GM21786 (cell line): ENCODE results near the gene TRIM21.
"Not testable (repeated sequence)": the region's sequence is repeated elsewhere in the genome, so short reads cannot be mapped to it uniquely, and the experiment has no call there.

Source experiments
- ATAC-seq: cut with Tn5 transposase; IDR thresholded peaks from one replicate; pipeline ENCODE4 v1.9.1; 2021; ENCODE audit not compliant: unreplicated experiment

The TRIM21 gene

GRCh38 chr11:4393209-4393857 is at the start of gene TRIM21:
TRIM21 (minus strand) TSS chr11:4393702; CDS start chr11:4390409, 3,293 bp downstream.
- peak; percentile 100 for ATAC-seq

- no peak for ATAC-seq
These were observed 48.0 kb upstream of the TRIM21 start for GRCh38 chr11:4441515-4441914.

- ATAC-seq: no peak
These were observed 42.9 kb upstream of the TRIM21 start for GRCh38 chr11:4436411-4436810.

GRCh38 chr11:4433856-4434255 is 40.4 kb upstream of the TRIM21 start:
- no peak for ATAC-seq

GRCh38 chr11:4430051-4430450 is 36.5 kb upstream of the TRIM21 start:
- ATAC-seq: no peak

- ATAC-seq: no peak
These were observed 24.9 kb upstream of the TRIM21 start for GRCh38 chr11:4418403-4418802.

- no peak for ATAC-seq
These were observed 23.3 kb upstream of the TRIM21 start for GRCh38 chr11:4416816-4417215.

- ATAC-seq: no peak
These were observed 22.8 kb upstream of the TRIM21 start for GRCh38 chr11:4416306-4416705.

- ATAC-seq: not testable (repeated sequence)
These were observed 12.7 kb upstream of the TRIM21 start for GRCh38 chr11:4406206-4406605.

- ATAC-seq: peak; percentile 12
These were observed 339 bp upstream of the TRIM21 start for GRCh38 chr11:4393858-4394223.

- ATAC-seq: no peak
These were observed 5.3 kb downstream of the TRIM21 start for GRCh38 chr11:4388221-4388620.

GRCh38 chr11:4385978-4386740 is 7.3 kb downstream of the TRIM21 start:
- no peak for ATAC-seq

- ATAC-seq: no peak
These were observed 11.6 kb downstream of the TRIM21 start for GRCh38 chr11:4381901-4382300.

- no peak for ATAC-seq
These were observed 17.9 kb downstream of the TRIM21 start for GRCh38 chr11:4375431-4376140.

- no peak for ATAC-seq
These were observed 23.3 kb downstream of the TRIM21 start for GRCh38 chr11:4370166-4370565.

GRCh38 chr11:4368286-4368685 is 25.2 kb downstream of the TRIM21 start, which contains the start of gene OR52B4:
OR52B4 (minus strand) TSS chr11:4368386; CDS start chr11:4368295, 91 bp downstream.
- ATAC-seq: no peak

GRCh38 chr11:4348142-4348541 is 45.4 kb downstream of the TRIM21 start:
- ATAC-seq: not testable (repeated sequence)

- not testable (repeated sequence) for ATAC-seq
These were observed 48.1 kb downstream of the TRIM21 start for GRCh38 chr11:4345366-4345765.
